ENCODE results near the gene CKMT1B.

DNA sequence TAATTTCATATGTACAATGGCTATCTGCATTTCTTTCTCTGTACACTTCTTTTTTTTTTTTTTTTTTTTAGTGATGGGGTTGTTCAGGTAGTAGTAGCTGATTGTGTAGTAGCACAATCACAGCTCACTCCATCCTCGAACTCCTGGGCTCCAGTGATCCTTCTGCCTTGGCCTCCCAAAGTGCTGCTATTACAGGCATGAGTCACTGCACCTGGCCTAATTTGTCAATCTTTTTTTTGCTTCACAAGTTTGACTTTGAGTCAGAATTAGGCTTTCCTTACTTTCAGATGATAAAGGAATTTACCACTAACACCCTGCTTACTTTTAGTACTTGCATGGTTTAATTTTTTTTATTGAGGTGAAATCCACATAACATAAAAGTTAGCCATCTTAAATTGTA is 48.4 kb upstream of the CKMT1B start:
- TF ChIP-seq, protein P1, sequence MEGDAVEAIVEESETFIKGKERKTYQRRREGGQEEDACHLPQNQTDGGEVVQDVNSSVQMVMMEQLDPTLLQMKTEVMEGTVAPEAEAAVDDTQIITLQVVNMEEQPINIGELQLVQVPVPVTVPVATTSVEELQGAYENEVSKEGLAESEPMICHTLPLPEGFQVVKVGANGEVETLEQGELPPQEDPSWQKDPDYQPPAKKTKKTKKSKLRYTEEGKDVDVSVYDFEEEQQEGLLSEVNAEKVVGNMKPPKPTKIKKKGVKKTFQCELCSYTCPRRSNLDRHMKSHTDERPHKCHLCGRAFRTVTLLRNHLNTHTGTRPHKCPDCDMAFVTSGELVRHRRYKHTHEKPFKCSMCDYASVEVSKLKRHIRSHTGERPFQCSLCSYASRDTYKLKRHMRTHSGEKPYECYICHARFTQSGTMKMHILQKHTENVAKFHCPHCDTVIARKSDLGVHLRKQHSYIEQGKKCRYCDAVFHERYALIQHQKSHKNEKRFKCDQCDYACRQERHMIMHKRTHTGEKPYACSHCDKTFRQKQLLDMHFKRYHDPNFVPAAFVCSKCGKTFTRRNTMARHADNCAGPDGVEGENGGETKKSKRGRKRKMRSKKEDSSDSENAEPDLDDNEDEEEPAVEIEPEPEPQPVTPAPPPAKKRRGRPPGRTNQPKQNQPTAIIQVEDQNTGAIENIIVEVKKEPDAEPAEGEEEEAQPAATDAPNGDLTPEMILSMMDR (IDR thresholded peaks at IDR 0.05), result no peak
- TF ChIP-seq POLR2A (IDR thresholded peaks at IDR 0.05) (no peak), POLR2AphosphoS5 (IDR thresholded peaks at IDR 0.05) (no peak), EP300 (IDR thresholded peaks at IDR 0.05) (no peak)
